Hematopoietic multipotent progenitor cell (in vitro differentiated cells): ENCODE measurements around the gene ZNF541. TPM values are rescaled to one million over a fixed set of nuclear protein-coding genes. Genes with fewer than 3 reads are reported as not detected.
"Not testable (repeated sequence)": the region's sequence is repeated elsewhere in the genome, so short reads cannot be mapped to it uniquely, and the experiment has no call there.

ENCODE experiments used
- DNase-seq, 3 donors: peaks; one replicate each; pipeline ENCODE4 v3.0.0-alpha.2; 2011 to 2015; ENCODE audit warnings: low read depth in 2 of 3, low spot score in 2 of 3
- total RNA-seq: library from RNA; depleted of rRNA; stranded (reverse); fragments of >200 nt; gene quantifications from one replicate; pipeline ENCODE4 v1.2.3, GENCODE V29; 2012

The ZNF541 gene
- total RNA-seq, 1 donor, result under 0.01 TPM

GRCh38 chr19:47600246-47601179 lies 27.6 kb upstream of the ZNF541 start:
- DNase-seq, result peak; percentile 92 to 99 (median 99)

GRCh38 chr19:47599671-47600245 lies 26.8 kb upstream of the ZNF541 start:
- DNase-seq, result not testable (repeated sequence)

- no peak for DNase-seq
Observed at GRCh38 chr19:47598407-47599349, 25.7 kb upstream of the ZNF541 start.

DNA sequence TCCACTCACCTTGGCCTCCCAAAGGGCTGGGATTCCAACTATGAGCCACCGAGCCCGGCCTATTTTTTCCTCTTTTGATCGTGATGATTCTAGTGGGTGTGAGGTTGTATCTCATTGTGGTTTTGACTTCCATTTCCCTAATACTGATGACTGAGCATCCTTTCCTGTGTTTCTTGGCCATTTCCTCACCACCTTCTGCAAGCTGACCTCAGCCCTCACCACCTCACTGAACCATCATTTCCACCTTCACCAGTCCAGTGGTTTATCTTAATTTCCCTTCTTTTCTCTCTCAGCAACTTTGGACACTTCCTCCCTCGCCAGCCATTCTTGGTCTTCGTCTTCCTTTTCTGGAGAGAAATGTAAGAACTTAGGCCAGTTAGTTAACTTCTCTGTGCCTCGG lies 23.0 kb upstream of the ZNF541 start:
- no peak for DNase-seq

GRCh38 chr19:47593860-47594259 lies 20.9 kb upstream of the ZNF541 start:
- DNase-seq, result no peak

GRCh38 chr19:47589824-47590223 lies 16.9 kb upstream of the ZNF541 start:
- no peak for DNase-seq

- DNase-seq, result no peak
Observed at GRCh38 chr19:47587295-47587694, 14.3 kb upstream of the ZNF541 start.

GRCh38 chr19:47583161-47583560 lies 10.2 kb upstream of the ZNF541 start:
- not testable (repeated sequence) for DNase-seq

- DNase-seq, result no peak
Observed at GRCh38 chr19:47582320-47582909, 9.5 kb upstream of the ZNF541 start.

GRCh38 chr19:47581605-47582319 lies 8.8 kb upstream of the ZNF541 start:
- DNase-seq, result no peak

DNA sequence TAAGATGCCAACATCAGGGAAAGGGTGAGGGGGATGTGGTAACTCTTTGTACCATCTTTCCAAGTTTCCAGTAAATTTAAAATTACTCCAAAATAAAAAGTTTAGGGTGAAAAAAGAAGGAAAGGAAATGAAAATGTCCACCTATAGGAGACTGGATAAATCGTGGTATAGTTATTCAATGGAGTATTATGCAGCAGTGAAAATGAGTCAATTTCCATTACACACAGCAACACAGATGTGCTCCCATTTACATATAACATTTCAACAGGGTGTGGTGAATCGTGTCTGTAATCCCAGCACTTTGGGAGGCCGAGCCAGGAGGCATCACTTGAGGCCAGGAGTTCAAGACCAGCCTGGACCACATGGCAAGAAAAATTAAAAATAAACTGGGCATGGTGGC lies 7.4 kb upstream of the ZNF541 start:
- DNase-seq, result no peak

GRCh38 chr19:47572635-47573034 lies 313 bp downstream of the ZNF541 start:
- no peak for DNase-seq

DNA sequence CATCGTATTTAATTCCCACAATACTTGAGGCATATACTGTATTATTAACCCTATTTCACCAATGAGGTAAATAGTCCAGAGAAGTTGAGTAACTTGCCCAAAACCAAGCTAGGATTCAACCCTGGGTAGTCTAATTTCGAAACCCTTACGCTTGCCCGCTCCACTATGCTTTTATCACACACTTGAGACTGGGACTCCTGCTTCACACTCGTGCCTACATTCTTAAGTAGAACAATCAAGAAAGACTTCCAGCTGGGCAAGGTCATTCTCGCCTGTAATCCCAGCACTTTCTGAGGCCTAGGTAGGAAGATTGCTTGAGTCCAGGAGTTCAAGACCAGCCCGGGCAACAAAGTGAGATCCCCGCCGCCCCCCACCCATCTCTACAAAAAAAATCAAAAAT lies 3.6 kb downstream of the ZNF541 start:
- no peak for DNase-seq

- no peak for DNase-seq
Observed at GRCh38 chr19:47564081-47564480, 8.9 kb downstream of the ZNF541 start.

DNA sequence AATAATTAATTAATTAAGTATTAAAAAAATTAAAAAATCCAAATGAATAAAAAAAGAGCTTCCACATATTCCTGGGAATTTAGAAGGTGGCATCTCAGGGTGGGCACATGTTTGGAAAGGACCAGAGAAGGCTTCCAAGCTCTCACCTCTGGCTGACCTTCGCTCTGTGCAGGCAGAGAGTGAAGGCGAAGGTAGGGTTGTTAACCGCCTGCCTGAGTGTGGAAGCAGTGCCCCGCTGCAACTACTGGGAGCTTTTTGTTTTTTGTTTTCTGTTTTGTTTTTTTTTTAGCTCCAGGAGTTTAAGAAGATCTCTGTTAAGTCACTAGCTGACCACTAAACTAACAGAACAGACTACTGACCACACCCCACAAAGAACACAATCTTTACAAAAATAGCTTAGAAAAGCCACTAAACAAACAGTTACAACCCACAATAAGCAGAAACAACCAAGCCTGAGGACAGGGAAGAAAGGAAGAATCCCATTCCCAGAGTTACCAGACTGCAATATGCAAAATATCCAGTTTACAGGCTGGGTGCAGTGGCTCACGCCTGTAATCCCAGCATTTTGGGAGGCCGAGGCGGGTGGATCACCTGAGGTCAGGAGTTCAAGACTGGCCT lies 11.4 kb downstream of the ZNF541 start:
- DNase-seq, result no peak

DNA sequence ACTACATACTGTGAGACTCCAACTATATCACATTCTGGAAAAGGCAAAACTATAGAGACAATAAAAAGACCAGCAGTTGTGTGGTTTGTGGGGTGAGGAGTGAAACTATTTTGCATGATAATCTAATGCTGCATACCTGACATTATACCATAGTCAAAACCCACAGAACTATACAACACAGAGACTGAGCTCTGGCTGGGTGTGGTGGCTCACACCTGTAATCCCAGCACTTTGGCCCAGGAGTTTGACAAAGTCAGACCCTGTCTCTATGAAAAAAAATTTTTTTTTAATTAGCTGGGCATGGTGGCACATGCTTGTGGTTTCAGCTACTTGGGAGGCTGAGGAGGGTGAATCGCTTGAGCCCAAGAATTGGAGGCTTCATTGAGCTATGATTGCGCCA lies 11.9 kb downstream of the ZNF541 start:
- DNase-seq, result no peak

DNA sequence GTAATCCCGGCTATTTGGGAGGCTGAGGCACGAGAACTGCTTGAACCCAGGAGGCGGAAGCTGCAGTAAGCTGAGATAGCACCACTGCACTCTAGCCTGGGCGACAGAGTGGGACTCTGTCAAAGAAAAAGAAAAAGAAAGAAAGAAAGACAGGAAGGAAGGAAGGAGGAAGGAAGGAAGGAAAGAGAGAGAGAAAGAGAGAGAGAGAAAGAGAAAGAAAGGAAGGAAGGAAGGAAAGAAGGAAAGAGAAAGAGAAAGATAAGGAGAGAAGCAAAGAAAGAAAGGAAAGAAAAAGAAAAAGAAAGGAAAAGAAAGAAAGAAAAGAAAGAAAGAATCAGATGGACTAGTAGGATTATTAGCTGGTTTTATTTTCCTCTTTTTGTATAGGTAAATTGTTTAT lies 22.8 kb downstream of the ZNF541 start:
- DNase-seq, result no peak

DNA sequence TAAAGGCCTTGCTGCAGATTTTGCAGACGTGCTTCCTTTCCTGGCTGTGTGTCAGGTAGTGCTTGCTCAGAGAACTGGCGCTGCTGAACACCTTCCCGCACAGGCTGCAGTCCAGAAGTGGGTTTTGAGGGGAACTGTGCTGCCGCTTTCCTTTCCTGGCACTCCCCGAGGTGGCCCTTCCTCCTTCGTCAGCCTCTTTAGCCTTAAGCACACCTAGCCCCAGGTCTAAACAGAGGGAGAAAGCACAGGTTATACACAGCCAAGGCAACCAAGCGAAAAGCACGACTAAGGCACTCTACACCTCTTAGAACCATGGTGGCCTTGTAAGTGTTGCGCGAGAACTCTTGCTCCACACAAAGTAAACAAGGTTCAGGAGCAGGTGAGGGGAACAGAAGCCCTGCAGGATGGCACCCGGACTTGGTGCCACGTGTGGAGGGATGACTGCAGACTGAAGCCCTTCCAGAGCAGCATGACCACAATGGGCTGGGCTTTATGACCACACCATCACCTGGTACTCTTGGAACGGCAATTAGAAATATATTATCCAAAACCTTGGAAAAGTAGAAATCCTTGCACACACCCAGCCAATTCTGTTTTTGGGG lies 23.6 kb downstream of the ZNF541 start:
- DNase-seq, result no peak

- DNase-seq, result no peak
Observed at GRCh38 chr19:47547199-47547598, 25.7 kb downstream of the ZNF541 start.
